DMS53 (cell line): ENCODE data around the gene CHST7.
"Not testable (repeated sequence)": the region's sequence is repeated elsewhere in the genome, so short reads cannot be mapped to it uniquely, and the experiment has no call there.

Source experiments
- DNase-seq: peaks from one replicate; lab custom pipeline; 2025; lab: John Stamatoyannopoulos, UW

Gene CHST7, protein sequence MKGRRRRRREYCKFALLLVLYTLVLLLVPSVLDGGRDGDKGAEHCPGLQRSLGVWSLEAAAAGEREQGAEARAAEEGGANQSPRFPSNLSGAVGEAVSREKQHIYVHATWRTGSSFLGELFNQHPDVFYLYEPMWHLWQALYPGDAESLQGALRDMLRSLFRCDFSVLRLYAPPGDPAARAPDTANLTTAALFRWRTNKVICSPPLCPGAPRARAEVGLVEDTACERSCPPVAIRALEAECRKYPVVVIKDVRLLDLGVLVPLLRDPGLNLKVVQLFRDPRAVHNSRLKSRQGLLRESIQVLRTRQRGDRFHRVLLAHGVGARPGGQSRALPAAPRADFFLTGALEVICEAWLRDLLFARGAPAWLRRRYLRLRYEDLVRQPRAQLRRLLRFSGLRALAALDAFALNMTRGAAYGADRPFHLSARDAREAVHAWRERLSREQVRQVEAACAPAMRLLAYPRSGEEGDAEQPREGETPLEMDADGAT

DNA sequence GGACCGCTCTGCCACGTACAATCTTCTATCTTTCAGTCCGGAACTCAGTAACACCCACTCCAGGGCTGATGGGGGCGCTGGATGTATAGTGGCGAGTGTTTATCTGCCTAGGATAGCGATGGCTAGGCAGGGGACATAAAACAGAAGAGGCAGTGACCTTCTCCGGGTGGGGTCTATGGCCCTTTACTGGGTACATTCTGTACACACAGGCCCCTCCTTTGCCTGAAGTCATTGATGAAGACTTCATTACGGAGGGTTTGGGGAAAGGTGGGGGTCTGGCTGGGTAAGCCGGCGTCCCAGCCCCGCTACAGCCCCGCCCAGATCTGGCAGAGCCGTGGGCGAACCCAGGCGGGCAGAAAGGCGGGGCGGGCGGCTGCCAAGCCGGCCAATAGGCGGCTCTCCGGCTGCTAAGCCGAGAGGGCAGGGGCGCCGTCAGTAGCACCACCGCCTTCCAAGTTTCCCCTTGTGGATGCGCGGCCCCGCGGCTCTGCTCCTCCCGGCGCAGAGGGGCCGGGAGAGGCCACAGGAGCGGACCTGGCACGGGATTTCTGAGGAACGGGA lies at the start of gene CHST7:
Gene CHST7, plus strand, starts transcription at position 435 of the 561 bp plus-strand sequence. CDS start 167 bp downstream, outside the sequence.
- peak; percentile 84 for DNase-seq

DNA sequence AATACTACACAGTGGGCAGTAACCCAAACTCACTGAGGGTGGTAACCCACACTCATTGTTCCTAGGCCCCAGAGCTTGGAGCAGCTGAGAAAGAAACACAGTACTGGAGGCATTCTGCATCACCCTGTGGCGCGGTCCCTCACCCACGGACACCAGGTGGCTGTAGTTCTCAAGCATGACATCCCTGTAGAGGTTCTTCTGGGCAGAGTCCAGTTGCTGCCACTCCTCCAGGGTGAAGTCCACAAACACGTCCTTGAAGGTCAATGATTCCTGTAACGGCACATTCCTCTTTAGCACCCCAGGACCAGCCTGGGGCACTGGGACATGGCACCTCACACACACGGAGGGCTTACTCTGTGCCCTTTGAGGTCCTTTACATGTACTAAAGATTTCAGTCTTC lies 44.9 kb upstream of the CHST7 start:
- not testable (repeated sequence) for DNase-seq

DNA sequence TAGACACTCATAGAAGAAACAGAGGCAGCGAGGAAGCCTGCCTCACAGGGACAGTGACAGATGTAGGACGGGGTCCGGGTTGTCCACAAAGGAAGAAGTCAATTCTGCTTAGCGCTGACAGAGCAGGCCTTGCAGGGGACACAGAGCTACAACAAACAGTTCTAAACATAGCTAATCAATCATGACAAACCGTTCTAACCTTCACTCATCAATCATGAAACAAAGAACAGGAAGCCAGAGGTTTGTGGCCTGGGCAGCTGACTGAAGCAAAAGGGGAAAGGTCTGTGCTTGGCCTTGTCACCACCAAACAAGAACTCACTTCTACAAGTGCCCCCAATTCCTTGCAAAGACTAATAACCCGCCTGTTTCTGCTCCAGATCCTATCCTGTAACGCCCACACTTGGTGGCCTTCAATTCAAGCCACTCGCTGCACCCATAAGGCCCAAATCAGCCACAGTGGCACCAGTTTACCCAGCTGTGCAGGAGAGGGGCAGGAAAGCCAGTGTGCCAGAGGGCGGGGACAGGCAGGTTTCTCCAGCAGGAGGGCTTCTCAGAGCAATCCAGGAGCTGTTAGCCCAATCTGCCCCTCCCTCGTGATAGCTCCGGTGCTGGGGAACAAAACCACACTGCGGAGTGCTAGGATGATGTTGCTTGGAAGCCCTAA lies 43.7 kb upstream of the CHST7 start:
- DNase-seq: not testable (repeated sequence)

DNA sequence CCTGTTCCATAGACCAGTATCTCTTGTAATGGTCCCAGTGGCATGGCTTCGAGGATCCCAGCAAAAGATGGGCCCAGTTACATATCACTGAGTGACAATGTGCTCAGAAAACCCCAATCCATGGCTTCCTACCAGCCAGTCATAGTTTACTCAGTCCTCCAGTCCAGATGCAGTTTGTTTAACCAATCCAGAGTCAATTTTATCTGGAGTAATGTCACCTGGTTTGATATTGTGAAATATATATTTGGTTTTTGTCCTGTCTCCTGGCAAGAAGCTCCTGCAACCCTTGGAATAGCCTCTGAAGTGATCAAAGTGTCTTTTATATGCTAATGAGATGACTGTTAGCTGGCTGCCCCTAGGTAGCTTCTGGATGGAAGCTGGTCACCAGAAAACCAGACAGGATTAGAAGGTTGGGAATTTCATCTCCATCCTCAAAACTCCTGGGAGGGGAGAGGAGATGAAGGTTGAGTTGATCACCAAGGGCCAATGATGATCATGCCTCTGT lies 43.1 kb upstream of the CHST7 start:
- not testable (repeated sequence) for DNase-seq

DNA sequence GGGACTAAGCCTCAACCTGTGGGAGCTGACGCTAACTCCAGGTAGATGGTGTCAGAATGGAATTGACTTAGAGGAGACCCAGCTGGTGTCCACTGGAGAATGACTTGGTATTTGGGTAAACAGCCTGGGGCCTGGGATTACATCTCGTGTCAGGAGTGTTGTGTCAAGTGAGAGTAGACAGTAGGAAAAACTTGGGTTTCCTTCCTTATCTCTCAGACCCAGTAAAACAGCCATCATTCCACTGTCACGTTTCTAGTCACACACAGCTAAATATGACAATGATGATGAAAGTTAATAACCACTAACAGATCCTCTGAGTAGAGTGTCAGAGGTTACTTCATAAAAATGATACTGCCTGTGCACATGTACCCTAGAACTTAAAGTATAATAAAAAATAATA lies 42.1 kb upstream of the CHST7 start:
- no peak for DNase-seq

DNA sequence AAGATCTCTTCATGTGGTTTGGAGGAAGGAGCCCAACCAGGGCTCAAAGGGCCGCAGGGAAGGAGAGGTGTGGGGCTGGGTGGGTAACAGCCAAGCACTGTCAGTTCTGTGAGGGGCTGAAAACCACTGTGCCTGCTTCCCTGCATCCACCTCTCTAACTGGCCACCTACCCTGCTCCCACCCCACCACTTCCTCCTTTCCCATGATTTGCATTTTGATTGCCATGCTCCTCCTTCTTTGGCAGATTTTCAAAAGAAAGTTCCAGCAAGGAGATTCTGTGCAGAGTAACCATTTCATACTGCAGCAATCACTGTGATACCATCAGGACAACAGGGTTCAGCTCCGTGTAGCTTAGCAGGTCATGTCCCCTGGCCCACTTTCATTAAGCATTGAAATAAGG lies 30.1 kb upstream of the CHST7 start:
- DNase-seq: no peak

DNA sequence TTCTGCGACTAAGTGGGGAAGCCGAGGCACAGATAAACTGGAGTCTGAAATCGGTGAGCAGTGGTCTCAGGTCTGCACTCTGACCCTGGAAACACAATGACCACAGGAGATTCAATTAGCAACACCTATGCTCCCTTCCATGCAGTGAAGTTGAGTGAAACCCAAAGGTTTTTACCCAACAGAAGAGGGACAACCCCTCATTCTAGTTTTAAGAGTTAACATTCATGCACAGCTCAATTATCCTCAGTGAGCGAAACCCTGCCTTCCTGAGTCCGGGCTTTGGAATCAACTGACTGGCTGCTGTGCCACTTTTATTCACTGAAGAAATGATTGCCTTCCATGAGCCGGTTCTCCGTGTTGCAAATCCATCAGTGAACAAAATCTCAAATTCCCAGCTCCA lies 29.0 kb upstream of the CHST7 start:
- not testable (repeated sequence) for DNase-seq

DNA sequence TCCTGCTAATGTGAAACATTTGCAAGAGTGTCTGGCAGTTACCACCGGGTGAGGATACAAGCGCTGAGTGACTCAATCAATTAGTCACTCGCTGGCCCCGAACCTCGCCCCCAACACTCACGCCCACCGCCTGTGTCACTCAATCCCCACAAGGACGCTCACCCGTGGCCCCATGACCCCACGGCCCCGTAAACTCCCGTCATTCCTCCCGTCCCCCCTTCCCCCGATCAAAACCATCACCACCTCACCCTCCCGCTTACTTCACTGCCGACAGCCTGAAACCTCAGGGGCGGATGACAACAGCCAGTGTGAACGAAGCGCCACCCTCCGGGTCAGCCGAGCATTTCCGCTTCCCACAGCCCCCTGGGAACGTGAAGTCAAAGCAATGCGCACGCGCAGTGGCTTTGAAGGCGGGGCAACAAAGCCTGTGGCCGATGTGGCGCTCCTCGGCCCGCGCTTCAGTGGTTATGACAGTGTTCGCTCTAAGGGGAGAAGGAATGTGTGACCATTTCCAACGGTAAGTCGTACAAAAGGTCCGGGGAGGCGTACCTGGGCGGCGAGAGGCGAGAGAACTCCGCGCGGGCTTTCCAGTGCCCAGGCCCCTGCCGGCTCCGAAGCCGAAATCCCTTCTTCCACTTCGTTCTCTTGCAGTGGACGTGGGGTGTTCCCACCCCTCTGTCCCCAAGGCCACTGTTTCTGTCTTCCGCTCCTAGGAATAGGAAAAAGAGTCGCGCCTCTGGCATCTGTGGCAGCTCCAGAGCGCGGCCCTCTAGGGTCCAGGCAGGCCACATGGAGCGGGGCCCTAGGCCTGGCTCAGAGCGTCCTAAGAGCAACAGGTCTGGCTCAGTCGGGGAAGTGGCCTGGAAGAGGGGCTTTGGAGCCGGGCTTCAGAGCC lies 28.2 kb upstream of the CHST7 start, which contains the start of gene ZNF674:
Gene ZNF674, minus strand, starts transcription at position 311 of the 895 bp plus-strand sequence. CDS start 3,334 bp downstream, outside the sequence.
- DNase-seq: peak; percentile 95

DNA sequence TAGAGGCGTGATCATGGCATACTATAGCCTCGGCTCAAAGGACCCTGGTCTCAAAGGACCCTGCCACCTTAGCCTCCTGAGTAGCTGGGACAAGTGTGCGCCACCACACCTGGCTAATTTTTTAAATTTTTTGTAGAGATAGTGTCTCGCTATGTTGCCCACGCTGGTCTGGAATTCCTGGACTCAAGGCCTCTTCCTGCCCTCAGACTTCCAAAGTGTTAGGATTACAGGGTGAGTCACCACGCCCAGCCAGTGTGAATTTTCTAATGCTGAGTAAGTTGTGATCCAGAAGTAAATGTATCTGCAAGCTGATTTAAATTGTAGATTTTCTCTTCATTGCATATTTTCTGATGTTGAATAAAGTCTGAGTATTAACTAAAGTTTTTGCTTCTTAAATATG lies 25.7 kb upstream of the CHST7 start:
- no peak for DNase-seq

DNA sequence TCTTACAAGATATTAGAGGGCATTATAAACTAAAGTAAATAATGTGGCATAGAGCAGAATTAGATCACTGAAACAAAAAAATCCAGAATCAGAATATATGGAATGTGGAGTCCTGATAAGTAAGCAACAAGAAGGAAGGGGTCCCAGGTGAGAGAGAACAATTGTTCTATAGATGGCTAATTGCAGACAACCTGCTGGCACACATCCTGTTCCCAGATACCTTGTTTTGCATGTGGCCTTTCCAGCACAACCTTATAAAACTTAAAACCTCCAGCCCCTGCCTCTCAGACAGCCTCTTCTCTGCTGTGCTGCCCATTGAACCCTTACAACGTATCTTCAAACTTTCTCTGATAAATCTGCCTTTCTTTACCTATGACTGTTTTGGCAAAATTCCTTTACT lies 23.7 kb upstream of the CHST7 start:
- no peak for DNase-seq

DNA sequence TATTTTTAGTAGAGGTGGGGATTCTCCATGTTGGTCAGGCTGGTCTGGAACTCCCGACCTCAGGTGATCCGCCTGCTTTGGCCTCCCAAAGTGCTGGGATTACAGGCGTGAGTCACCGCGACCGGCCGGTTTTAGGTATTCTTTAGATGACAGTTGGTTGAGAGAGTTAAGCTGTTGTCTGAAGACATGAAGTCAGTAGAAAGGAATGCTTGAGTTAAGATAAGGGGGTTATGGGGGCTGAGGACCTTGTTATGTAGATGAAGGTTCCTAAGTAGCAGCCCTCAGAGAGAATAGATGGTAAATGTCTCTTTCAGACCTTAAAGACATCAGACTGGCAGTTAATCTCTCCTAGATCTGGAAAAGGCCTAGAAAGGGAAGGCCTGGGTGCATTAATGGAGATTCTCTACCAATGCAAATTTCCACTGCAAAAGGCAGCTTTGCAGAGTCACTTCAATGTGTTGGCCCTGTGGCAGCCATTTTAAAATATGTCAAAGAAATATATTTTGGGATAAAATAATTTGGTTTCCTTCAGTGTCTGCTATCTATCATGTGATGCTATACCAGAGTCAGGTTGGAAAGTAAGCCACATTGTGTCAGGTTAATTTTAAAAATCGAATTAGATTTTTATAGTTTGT lies 22.0 kb upstream of the CHST7 start:
- DNase-seq: no peak

DNA sequence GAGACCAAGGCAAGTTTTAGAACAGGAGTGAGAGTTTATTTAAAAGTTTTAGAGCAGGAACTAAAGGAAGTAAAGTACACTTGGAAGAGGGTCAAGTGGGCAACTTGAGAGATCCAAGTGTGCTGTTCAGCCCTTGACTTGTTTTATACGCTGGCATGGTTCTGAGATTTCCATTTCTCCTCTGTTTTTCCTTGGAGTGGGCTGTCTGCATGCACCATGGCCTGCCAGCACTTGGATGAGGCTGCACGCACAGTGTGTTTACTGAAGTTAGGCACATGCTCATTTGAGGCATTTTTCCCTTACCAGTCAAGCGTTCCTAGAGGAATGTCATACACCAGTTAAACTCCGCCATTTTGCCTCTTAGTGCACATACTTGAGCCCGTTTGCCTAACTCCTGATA lies 19.6 kb upstream of the CHST7 start:
- no peak for DNase-seq

DNA sequence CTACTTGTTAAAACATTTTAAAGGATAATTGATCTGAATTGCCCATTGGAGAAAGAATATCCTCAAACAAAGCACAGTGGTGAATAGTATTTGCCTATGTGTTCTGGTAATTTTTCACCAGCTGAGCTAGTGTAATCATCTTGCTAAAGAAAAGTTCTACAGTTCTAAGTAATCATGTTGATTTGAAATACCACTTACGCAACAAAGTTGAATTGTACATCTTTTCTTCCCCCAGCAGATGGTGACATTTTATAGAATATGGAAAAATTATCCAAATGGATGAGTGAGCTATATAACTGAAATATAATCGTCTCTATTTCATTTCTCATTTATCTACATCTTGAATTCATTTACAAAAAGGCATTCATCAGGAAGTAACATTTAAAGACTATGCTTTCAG lies 18.6 kb upstream of the CHST7 start:
- DNase-seq: peak; percentile 45

DNA sequence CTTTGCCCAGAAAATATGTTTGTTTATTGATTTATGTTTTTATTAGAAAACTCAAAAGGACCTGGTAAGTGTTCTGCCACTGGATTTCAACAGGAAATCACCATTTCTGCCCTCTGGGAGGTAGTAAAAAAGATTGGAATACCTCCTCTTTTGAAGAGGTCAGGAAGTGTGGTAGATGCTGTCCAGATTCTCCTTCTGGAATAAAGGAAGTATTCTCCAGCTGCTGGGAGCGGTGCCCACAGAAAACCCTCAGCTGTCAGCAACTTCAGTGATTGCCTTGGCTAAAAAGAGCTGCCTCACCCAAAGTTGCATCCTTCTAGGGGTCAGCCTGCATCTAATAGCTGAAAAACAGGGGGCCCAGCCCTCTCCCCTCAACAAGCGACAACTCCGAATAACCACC lies 14.5 kb upstream of the CHST7 start:
- DNase-seq: no peak

DNA sequence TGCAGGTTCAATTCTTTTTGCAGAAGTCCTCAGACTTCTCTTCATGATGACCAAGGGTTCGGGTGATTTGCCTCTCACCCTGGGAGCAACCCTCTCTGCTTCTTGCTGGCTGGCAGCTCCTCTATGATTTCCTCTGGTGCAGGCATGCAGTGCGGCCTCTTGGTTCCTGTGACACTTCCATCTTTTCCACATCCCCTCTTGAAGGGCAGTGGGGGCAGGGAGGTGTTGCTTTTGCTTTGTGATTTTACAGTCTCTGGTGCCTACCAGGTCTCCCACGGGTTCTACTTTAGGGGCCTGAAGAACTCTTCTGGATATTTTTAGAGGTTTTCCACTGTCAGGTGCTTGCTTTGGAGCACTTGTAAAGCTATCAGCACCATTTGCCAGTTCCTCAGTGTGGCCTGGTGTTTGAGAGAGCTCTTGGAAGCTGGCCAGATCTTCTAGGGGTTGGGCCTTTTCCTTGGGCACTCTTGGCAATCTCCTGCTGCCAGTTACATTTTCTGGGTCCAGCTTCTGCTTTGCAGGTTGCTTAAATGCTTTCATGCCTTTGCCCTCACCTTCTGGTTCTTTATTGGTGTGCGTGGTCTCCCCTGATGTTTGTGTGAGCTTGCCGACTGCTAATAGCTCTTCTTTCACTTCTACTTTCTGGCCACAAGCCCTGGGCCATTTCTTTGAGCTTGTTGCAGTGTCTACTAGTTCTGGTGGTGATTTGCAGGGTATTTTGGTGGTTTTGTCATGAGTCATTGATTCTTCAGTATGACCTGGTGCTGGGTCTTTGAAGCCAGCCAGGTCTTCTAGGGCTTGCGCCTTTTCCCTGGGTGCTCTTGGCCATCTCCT lies 11.5 kb upstream of the CHST7 start:
- DNase-seq: no peak

DNA sequence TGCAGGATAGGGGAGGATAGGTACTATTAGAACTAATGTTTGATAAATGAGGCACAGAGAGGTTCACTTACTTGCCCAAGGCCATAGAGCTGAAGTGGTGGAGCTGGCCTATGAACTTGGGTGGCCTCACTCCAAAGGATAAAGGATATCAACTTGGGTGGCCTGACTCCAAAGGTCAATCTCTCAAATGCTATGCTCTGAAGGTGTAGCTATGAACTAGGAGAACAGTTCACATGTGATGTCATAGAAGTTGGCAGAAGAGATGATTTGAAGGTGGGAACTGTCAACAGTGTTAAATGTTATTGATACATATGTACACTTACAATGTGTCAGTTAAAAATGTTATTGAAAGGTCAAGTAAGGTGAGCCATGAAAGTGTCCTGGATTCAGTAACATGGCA lies 6.2 kb upstream of the CHST7 start:
- DNase-seq: no peak

DNA sequence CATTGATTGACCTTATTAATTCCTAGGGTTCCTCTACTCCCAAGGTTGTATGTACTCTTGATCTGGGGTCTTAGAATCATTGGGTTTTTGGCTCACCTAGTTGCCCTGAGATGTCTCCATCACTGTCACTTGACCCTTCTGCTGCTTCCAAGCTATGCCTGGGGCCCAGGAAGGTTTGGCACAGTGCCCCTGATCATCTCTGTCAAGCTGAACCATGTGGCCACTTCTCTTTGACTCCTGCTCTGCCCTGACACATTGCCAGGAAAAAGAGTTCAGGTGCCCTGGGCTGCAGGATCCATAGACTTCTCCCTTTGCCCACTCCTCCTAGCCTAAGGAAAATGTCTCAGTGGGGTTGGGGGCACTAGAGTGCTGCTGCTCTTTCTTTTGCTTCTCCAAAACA lies 3.9 kb upstream of the CHST7 start:
- no peak for DNase-seq

DNA sequence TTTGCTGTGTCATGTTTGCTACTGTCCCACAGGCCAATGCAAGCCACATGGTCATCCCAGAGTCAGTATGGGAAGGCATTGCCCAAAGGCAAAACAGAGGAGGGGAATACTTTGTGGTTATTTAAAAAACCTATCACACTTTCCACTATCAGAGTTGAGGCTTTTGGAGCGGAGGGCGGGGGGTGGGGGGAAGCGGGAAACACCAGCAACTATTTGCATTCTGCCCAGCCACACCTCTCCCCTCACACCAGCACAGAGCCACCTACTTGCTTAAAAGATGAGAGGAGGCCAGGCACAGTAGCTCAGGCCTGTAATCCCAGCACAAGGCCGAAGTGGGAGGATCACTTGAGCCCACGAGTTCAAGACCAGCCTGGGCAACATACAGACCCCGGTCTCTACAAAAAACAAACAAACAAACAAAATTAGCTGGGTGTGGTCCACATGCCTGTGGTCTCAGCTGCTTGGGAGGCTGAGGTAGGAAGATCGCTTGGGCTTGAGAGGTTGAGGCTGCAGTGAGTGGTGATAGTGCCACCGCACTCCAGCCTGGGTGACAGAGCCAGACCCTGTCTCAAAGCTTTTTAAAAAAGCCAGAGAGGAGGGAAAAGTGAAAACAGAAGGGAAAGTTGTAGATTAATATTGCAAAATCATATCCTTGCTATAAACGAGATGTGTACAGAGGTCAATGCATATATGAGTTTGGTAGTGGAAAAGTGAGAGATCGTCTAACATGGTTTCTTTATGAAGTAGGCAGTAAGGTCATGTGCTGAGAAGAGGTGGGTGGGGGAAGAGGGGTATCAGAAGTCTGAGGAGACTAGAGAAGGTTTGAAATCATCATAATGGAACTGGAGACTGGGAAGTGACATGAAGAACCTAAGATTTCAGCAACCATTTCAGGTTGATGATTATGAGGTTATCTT lies 1.9 kb upstream of the CHST7 start:
- no peak for DNase-seq

DNA sequence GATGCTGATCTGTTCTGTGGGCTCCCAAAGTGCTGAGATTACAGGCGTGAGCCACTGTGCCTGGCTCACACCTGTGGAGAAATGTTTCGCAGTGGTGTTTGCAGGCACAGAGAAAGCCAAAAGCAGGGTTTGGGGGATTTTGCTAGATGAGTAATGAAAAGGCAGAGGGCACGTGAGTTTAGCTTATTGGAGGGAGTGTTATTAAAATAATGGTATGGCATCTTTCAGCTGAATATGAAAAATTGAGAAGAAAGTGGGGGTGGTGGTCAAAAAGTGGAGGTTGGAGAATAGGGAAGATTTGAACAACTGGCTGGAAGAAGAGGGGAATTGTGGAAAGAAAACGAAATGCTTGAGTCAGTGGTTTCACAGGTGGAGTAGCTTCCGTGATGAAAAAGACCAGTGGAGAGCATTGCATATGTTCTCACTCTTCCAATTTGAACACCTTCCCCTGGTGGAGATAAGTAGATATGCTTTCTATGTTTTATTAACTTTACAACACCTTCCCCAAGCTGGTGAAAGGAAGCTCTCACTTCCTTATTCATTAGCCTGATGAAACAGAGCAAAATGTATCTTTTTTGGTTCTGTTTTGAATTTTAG lies 1.1 kb upstream of the CHST7 start:
- DNase-seq: peak; percentile 41
